Activated B cell treated with CpG ODN at 0.5 μM for 24 hours (primary cell): Measurements from ENCODE around the gene OR51B2. TPM values are rescaled to one million over a fixed set of nuclear protein-coding genes. Genes with fewer than 3 reads are reported as not detected.
"Not testable (repeated sequence)": the region's sequence is repeated elsewhere in the genome, so short reads cannot be mapped to it uniquely, and the experiment has no call there.

Experiments used
- ATAC-seq: fragments of 200-7000 bp; cut with Tn5 transposase; one replicate; pipeline ENCODE4 v1.10.0; 2021; ENCODE audit warnings: low read depth, mild to moderate bottlenecking, moderate library complexity
- CTCF ChIA-PET: fragments of 350-600 bp; sonication (Branson Sonifier 250); formaldehyde crosslinking; loops from one replicate; lab custom pipeline; 2021; ENCODE audit warnings: antibody characterized with exemption; lab: Charles Lee
- POLR2A ChIA-PET: fragments of 350-600 bp; sonication (Branson Sonifier 250); formaldehyde crosslinking; loops from one replicate; lab custom pipeline; 2021; ENCODE audit warnings: antibody characterized with exemption; lab: Charles Lee
- DNase-seq: peaks from one replicate; pipeline ENCODE4 v3.0.0; 2022
- H3K27ac Mint-ChIP-seq: one replicate; pipeline ENCODE4 v1.8.0; 2020; ENCODE audit warnings: mixed read lengths
- H3K27me3 Mint-ChIP-seq: one replicate; pipeline ENCODE4 v1.8.0; 2021; ENCODE audit warnings: mixed read lengths
- H3K36me3 Mint-ChIP-seq: one replicate; pipeline ENCODE4 v1.8.0; 2021; ENCODE audit warnings: low read depth, mixed read lengths
- H3K4me1 Mint-ChIP-seq: one replicate; pipeline ENCODE4 v1.8.0; 2021; ENCODE audit warnings: mixed read lengths
- H3K4me3 Mint-ChIP-seq: one replicate; pipeline ENCODE4 v1.8.0; 2020; ENCODE audit warnings: mild to moderate bottlenecking, mixed read lengths
- H3K9me3 Mint-ChIP-seq: one replicate; pipeline ENCODE4 v1.8.0; 2020; ENCODE audit warnings: mixed read lengths
- CTCF ChIP-seq: fragments of 200-600 bp; IDR thresholded peaks from one replicate; pipeline ENCODE4 v1.8.0; 2022; ENCODE audit warnings: antibody characterized with exemption, mild to moderate bottlenecking
- intact Hi-C: fragments of 100-400 bp; cut with micrococcal nuclease; formaldehyde crosslinking; loops from one replicate; pipeline ENCODE4 v1.15.1; 2024
- total RNA-seq: library from RNA; stranded (reverse); gene quantifications from 2 replicates; pipeline ENCODE4 v1.2.3, GENCODE V29; 2022

Gene OR51B2
- total RNA-seq, 1 donor from 2014 or later, result not detected

GRCh38 chr11:5348551-5349194, 24.6 kb upstream of the OR51B2 start:
- peaks cover 5% of the 10 kb centered on the region for H3K27me3 Mint-ChIP-seq
- DNase-seq (no peak), ATAC-seq (no peak)
- no peaks in the 10 kb centered on the region for H3K9me3 Mint-ChIP-seq
- no peaks in the 10 kb centered on the region for H3K36me3 Mint-ChIP-seq
- CTCF ChIA-PET, result no interaction called here
- no peak for TF ChIP-seq CTCF
- intact Hi-C loops, result no loop called here
- H3K27ac Mint-ChIP-seq, result no peak overlapping the region
- no peaks in the 10 kb centered on the region for H3K4me1 Mint-ChIP-seq
- no peak overlapping the region for H3K4me3 Mint-ChIP-seq
- POLR2A ChIA-PET, result no interaction called here

- ChIA-PET POLR2A (no interaction called here), CTCF (no interaction called here)
- Mint-ChIP-seq H3K9me3 (no peaks in the 10 kb centered on the region), H3K27me3 (peaks cover 10% of the 10 kb centered on the region), H3K4me1 (no peaks in the 10 kb centered on the region), H3K27ac (no peak overlapping the region), H3K4me3 (no peak overlapping the region), H3K36me3 (no peaks in the 10 kb centered on the region)
- no peak for TF ChIP-seq CTCF
- ATAC-seq, result no peak
- no peak for DNase-seq
- intact Hi-C loops, result no loop called here
Measured at GRCh38 chr11:5345831-5346230, 21.7 kb upstream of the OR51B2 start.

- Mint-ChIP-seq H3K27ac (no peak within 1 kb of the TSS), H3K4me3 (no peak within 1 kb of the TSS), H3K27me3 (peaks cover 7% of the 10 kb centered on the region), H3K4me1 (no peaks in the 10 kb centered on the region), H3K36me3 (no peaks in the 10 kb centered on the region), H3K9me3 (no peaks in the 10 kb centered on the region)
- no peak for TF ChIP-seq CTCF
- ChIA-PET POLR2A (no interaction called here), CTCF (no interaction called here)
- ATAC-seq (no peak), DNase-seq (no peak)
- intact Hi-C loops, result no loop called here
Measured at GRCh38 chr11:5343474-5344335, 19.6 kb upstream of the OR51B2 start, which contains the start of gene OR51B5. OR51B5 (minus strand) TSS chr11:5343524; CDS start chr11:5343524, 0 bp downstream.

- H3K27ac Mint-ChIP-seq, result no peak overlapping the region
- no peaks in the 10 kb centered on the region for H3K4me1 Mint-ChIP-seq
- CTCF ChIA-PET, result no interaction called here
- ATAC-seq (no peak), DNase-seq (no peak)
- intact Hi-C loops, result no loop called here
- peaks cover 5% of the 10 kb centered on the region for H3K27me3 Mint-ChIP-seq
- no peak for TF ChIP-seq CTCF
- no peaks in the 10 kb centered on the region for H3K9me3 Mint-ChIP-seq
- H3K4me3 Mint-ChIP-seq, result no peak overlapping the region
- no peaks in the 10 kb centered on the region for H3K36me3 Mint-ChIP-seq
- POLR2A ChIA-PET, result no interaction called here
Measured at GRCh38 chr11:5339771-5340322, 15.8 kb upstream of the OR51B2 start.

DNA sequence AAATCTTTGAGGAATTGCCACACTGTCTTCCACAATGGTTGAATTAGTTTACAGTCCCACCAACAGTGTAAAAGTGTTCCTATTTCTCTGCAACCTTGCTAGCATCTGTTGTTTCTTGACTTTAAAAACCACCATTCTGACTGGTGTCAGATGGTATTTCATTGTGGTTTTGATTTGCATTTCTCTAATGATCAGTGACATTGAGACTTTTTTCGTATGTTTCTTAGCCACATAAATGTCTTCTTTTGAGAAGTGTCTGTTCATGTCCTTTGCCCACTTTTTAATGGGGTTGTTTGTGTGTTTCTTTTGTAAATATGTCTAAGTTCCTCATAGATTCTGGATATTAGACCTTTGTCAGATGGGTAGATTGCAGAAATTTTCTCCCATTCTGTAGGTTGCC, 13.2 kb upstream of the OR51B2 start:
- H3K4me3 Mint-ChIP-seq, ATAC-seq, CTCF ChIA-PET, POLR2A ChIA-PET, H3K9me3 Mint-ChIP-seq, H3K27ac Mint-ChIP-seq, intact Hi-C loops, H3K36me3 Mint-ChIP-seq, H3K27me3 Mint-ChIP-seq, H3K4me1 Mint-ChIP-seq, DNase-seq: not testable (repeated sequence)
